HG03066 (cell line): Measurements from ENCODE around the gene NECTIN3.

Experiments used
- ATAC-seq: cut with Tn5 transposase; IDR thresholded peaks from one replicate; pipeline ENCODE4 v1.9.1; 2021; ENCODE audit warnings: low read depth; ENCODE audit not compliant: unreplicated experiment

The NECTIN3 gene

GRCh38 chr3:111081008-111081545 lies 9.5 kb downstream of the NECTIN3 start:
- ATAC-seq = no peak

- no peak for ATAC-seq
These were observed 13.3 kb downstream of the NECTIN3 start for GRCh38 chr3:111084911-111085310.

- no peak for ATAC-seq
These were observed 16.4 kb downstream of the NECTIN3 start for GRCh38 chr3:111087924-111088469.

GRCh38 chr3:111096487-111097209 lies 25.0 kb downstream of the NECTIN3 start:
- no peak for ATAC-seq

GRCh38 chr3:111103807-111104206 lies 32.2 kb downstream of the NECTIN3 start:
- no peak for ATAC-seq

- ATAC-seq = no peak
These were observed 35.5 kb downstream of the NECTIN3 start for GRCh38 chr3:111106993-111107661.

- ATAC-seq = no peak
These were observed 36.0 kb downstream of the NECTIN3 start for GRCh38 chr3:111107662-111108035.

- ATAC-seq = no peak
These were observed 41.3 kb downstream of the NECTIN3 start for GRCh38 chr3:111112913-111113312.

- ATAC-seq = no peak
These were observed 57.3 kb downstream of the NECTIN3 start for GRCh38 chr3:111128884-111129283.

GRCh38 chr3:111130827-111131226 lies 59.2 kb downstream of the NECTIN3 start:
- ATAC-seq = no peak

GRCh38 chr3:111134302-111134701 lies 62.7 kb downstream of the NECTIN3 start:
- ATAC-seq = no peak

- no peak for ATAC-seq
These were observed 79.8 kb downstream of the NECTIN3 start for GRCh38 chr3:111151438-111151837.

GRCh38 chr3:111152496-111152895 lies 80.9 kb downstream of the NECTIN3 start:
- ATAC-seq = no peak

- ATAC-seq = no peak
These were observed 84.9 kb downstream of the NECTIN3 start for GRCh38 chr3:111156517-111156916.

- no peak for ATAC-seq
These were observed 87.8 kb downstream of the NECTIN3 start for GRCh38 chr3:111159391-111159790.

- no peak for ATAC-seq
These were observed 93.0 kb downstream of the NECTIN3 start for GRCh38 chr3:111164621-111165020.

GRCh38 chr3:111165411-111165810 lies 93.8 kb downstream of the NECTIN3 start:
- ATAC-seq = no peak

GRCh38 chr3:111173328-111173900 lies 101.8 kb downstream of the NECTIN3 start:
- ATAC-seq = no peak

GRCh38 chr3:111173906-111174305 lies 102.3 kb downstream of the NECTIN3 start:
- ATAC-seq = no peak

GRCh38 chr3:111190518-111190917 lies 118.9 kb downstream of the NECTIN3 start:
- ATAC-seq = no peak

- ATAC-seq = no peak
These were observed 121.9 kb downstream of the NECTIN3 start for GRCh38 chr3:111193472-111193871.
